CD4-positive, alpha-beta T cell (primary cell): Measurements from ENCODE around the gene ITGA2B. TPM values are rescaled to one million over a fixed set of nuclear protein-coding genes. Genes with fewer than 3 reads are reported as not detected.

Experiments
- ATAC-seq: fragments of 200-7000 bp; cut with Tn5 transposase; one replicate; pipeline ENCODE4 v1.10.0; 2022; ENCODE audit warnings: mild to moderate bottlenecking; ENCODE audit not compliant: poor library complexity
- CTCF ChIA-PET: fragments of 350-600 bp; sonication (Branson Sonifier 250); formaldehyde crosslinking; loops from one replicate; lab custom pipeline; 2021; ENCODE audit warnings: antibody characterized with exemption, inconsistent platforms; lab: Charles Lee
- POLR2A ChIA-PET: fragments of 350-600 bp; sonication (Branson Sonifier 250); formaldehyde crosslinking; loops from one replicate; lab custom pipeline; 2021; ENCODE audit warnings: antibody characterized with exemption, inconsistent platforms; lab: Charles Lee
- DNase-seq, 14 experiments: peaks; one replicate each; pipeline ENCODE4 v3.0.0-alpha.2; 2013 to 2020; ENCODE audit warnings: mixed read lengths in 2 of 14
- H3K27ac ChIP-seq, 2 donors: one replicate each; pipeline versions ENCODE4 v1.5.1 to v1.7.0; 2013; ENCODE audit warnings: low read length in 2 of 2, low read depth in 1 of 2, mild to moderate bottlenecking in 1 of 2
- H3K27me3 ChIP-seq, 2 experiments: 1 replicate in 1 of 2; 2 replicates in 1 of 2; pipeline versions ENCODE4 v1.6.1 to v1.7.0; 2013; ENCODE audit warnings: low read length in 2 of 2, control low read depth in 1 of 2, mild to moderate bottlenecking in 1 of 2, moderate library complexity in 1 of 2; ENCODE audit not compliant: insufficient read depth in 2 of 2, control insufficient read depth in 1 of 2
- H3K36me3 ChIP-seq: one replicate; pipeline ENCODE4 v1.6.1; 2013; ENCODE audit warnings: low read length, control low read depth; ENCODE audit not compliant: insufficient read depth
- H3K4me1 ChIP-seq: one replicate; pipeline ENCODE4 v1.6.1; 2013; ENCODE audit warnings: low read length, control low read depth; ENCODE audit not compliant: insufficient read depth
- H3K4me3 ChIP-seq: one replicate; pipeline ENCODE4 v1.5.1; 2013; ENCODE audit warnings: mild to moderate bottlenecking, low read length, moderate library complexity
- H3K9me3 ChIP-seq, 2 experiments: 1 replicate in 1 of 2; 2 replicates in 1 of 2; pipeline versions ENCODE4 v1.6.1 to v1.7.0; 2013; ENCODE audit warnings: low read length in 2 of 2, mild to moderate bottlenecking in 2 of 2, control low read depth in 1 of 2, moderate library complexity in 1 of 2; ENCODE audit not compliant: control insufficient read depth in 1 of 2, insufficient read depth in 1 of 2
- H3K27ac Mint-ChIP-seq: one replicate; pipeline ENCODE4 v1.8.0; 2020; ENCODE audit warnings: mixed read lengths
- H3K27me3 Mint-ChIP-seq: one replicate; pipeline ENCODE4 v1.8.0; 2021; ENCODE audit warnings: mixed read lengths
- H3K36me3 Mint-ChIP-seq: one replicate; pipeline ENCODE4 v1.8.0; 2021; ENCODE audit warnings: low read depth, mixed read lengths
- H3K4me1 Mint-ChIP-seq: one replicate; pipeline ENCODE4 v1.8.0; 2021; ENCODE audit warnings: low read depth, mixed read lengths
- H3K4me3 Mint-ChIP-seq: one replicate; pipeline ENCODE4 v1.8.0; 2020; ENCODE audit warnings: mild to moderate bottlenecking, mixed read lengths
- H3K9me3 Mint-ChIP-seq: one replicate; pipeline ENCODE4 v1.8.0; 2020; ENCODE audit warnings: mixed read lengths
- intact Hi-C, 2 experiments: fragments of 100-400 bp; cut with DNase I in 1 of 2; cut with micrococcal nuclease in 1 of 2; formaldehyde crosslinking; loops; one replicate each; pipeline versions ENCODE4 v1.15.1 to v1.9.0; 2023 to 2025; cut with DNase I, micrococcal nuclease
- total RNA-seq, 174 experiments: library from RNA in 2 of 174; stranded (reverse) in 2 of 174; gene quantifications; one replicate each; pipeline ENCODE4 v1.2.3 and lab custom pipeline; 2021 to 2026
- TF ChIP-seq, protein P1 (sequence below): fragments of 200-600 bp; IDR thresholded peaks from one replicate; pipeline ENCODE4 v1.8.0; 2022; ENCODE audit warnings: antibody characterized with exemption, mild to moderate bottlenecking

ITGA2B gene
- total RNA-seq, 2 experiments from 2014 or later: 0.85 to 0.87 TPM

DNA sequence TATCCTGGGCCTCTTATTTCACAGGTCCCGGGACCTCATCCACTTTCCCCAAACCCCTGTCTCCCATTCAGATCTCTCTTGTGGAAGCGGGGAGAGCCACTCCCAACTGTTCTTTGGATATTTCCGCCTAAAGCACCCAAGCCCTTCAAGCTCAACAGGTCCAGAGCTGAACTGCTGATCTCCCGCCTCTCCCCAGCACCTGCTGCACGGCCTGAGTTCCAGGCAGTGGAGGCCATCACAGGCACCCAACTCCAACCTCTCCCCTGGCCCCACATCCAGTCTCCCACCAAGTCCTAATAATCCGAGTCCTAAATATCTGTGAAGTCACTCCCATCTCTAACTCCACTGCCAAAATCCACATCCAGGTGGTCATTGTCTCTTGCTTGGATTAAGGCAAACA is 6.5 kb downstream of the ITGA2B start:
- POLR2A ChIA-PET: no interaction called here
- Mint-ChIP-seq H3K27ac (no peak overlapping the region), H3K36me3 (no peaks in the 10 kb centered on the region)

DNA sequence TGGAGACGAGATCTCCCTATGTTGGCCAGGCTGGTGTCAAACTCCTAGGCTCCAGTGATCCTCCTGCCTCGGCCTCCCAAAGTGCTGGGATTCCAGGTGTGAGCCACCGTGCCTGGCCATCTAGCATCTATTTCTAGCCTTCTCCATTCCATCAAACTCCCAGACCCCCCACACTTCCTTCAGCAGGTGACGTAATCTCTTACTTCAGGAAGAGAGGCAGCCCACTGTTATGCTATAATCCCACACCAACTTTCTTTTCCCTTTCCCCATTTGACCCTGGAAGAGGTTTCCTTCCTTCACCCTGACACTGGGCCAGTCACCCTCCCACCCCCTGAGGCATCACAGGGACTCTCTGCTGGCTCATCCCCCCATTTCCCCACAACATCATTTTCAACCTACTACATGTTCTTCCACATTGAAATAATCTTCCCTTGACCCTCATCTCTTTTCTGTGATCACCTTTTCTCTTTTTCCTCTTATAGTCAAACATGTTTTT is 7.6 kb downstream of the ITGA2B start:
- DNase-seq: no peak
- H3K36me3 ChIP-seq: no peaks in the 10 kb centered on the region
- H3K4me3 ChIP-seq: no peak overlapping the region
- no peaks in the 10 kb centered on the region for H3K9me3 Mint-ChIP-seq
- H3K4me1 Mint-ChIP-seq: peaks cover 12% of the 10 kb centered on the region
- peaks cover 21% of the 10 kb centered on the region for H3K4me1 ChIP-seq
- TF ChIP-seq, protein P1, sequence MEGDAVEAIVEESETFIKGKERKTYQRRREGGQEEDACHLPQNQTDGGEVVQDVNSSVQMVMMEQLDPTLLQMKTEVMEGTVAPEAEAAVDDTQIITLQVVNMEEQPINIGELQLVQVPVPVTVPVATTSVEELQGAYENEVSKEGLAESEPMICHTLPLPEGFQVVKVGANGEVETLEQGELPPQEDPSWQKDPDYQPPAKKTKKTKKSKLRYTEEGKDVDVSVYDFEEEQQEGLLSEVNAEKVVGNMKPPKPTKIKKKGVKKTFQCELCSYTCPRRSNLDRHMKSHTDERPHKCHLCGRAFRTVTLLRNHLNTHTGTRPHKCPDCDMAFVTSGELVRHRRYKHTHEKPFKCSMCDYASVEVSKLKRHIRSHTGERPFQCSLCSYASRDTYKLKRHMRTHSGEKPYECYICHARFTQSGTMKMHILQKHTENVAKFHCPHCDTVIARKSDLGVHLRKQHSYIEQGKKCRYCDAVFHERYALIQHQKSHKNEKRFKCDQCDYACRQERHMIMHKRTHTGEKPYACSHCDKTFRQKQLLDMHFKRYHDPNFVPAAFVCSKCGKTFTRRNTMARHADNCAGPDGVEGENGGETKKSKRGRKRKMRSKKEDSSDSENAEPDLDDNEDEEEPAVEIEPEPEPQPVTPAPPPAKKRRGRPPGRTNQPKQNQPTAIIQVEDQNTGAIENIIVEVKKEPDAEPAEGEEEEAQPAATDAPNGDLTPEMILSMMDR: no peak
- H3K27me3 Mint-ChIP-seq: peaks cover 35% of the 10 kb centered on the region
- intact Hi-C loops: no loop called here
- H3K27me3 ChIP-seq: peaks cover 9 to 15% of the 10 kb centered on the region in 2 experiments
- ChIA-PET CTCF (no interaction called here), POLR2A (no interaction called here)
- peaks cover 0 to 6% of the 10 kb centered on the region in 2 experiments for H3K9me3 ChIP-seq
- no peak overlapping the region for H3K27ac ChIP-seq
- ATAC-seq: no peak
- no peak overlapping the region for H3K4me3 Mint-ChIP-seq
- no peak overlapping the region for H3K27ac Mint-ChIP-seq
- H3K36me3 Mint-ChIP-seq: no peaks in the 10 kb centered on the region

More for the DNA sequence above, 6.5 kb downstream of the ITGA2B start:
- CTCF ChIA-PET: no interaction called here
- TF ChIP-seq, protein P1: no peak
- DNase-seq: no peak
- no peak overlapping the region for H3K4me3 ChIP-seq
- intact Hi-C loops: no loop called here
- Mint-ChIP-seq H3K27me3 (peaks cover 29% of the 10 kb centered on the region), H3K4me1 (peaks cover 12% of the 10 kb centered on the region), H3K4me3 (no peak overlapping the region), H3K9me3 (no peaks in the 10 kb centered on the region)
- H3K27me3 ChIP-seq: peaks cover 9 to 15% of the 10 kb centered on the region in 2 experiments
- H3K9me3 ChIP-seq: peaks cover 0 to 6% of the 10 kb centered on the region in 2 experiments
- H3K36me3 ChIP-seq: no peaks in the 10 kb centered on the region
- peaks cover 21% of the 10 kb centered on the region for H3K4me1 ChIP-seq
- no peak for ATAC-seq
- no peak overlapping the region for H3K27ac ChIP-seq

DNA sequence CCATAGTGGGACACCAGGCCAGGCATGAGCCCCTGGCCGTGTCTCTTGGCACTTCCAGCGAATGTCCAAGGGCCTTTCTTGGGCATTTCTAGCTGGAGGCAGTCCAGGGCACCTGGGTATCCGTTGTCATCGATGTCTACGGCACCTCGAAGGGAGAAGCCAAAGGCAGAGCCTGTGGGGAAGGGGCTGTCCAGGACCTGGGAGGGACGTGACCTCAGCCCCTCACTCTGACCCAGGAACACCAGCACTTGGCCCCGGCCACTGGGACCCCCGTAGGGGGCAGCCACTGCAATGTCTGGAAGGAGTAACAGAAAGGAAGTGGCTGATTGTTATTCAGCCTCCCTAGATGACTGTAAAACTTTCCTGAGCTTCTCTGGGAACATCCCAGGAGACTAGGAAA is 8.7 kb downstream of the ITGA2B start:
- CTCF ChIA-PET: interaction anchor here (0.5 kb wide), 1 partner anchor 16 kb away, joined by 3 read pairs; no protein-coding TSS in a partner anchor

More for the DNA sequence above, 8.7 kb downstream of the ITGA2B start:
- H3K27ac ChIP-seq: no peak overlapping the region
- Mint-ChIP-seq H3K4me1 (peaks cover 5% of the 10 kb centered on the region), H3K27me3 (peaks cover 36% of the 10 kb centered on the region), H3K27ac (no peak overlapping the region), H3K36me3 (no peaks in the 10 kb centered on the region), H3K4me3 (no peak overlapping the region), H3K9me3 (no peaks in the 10 kb centered on the region)
- no peaks in the 10 kb centered on the region for H3K36me3 ChIP-seq
- TF ChIP-seq, protein P1: no peak
- POLR2A ChIA-PET: no interaction called here
- H3K4me1 ChIP-seq: peaks cover 15% of the 10 kb centered on the region
- no peak overlapping the region for H3K4me3 ChIP-seq
- DNase-seq: no peak
- no peak for ATAC-seq
- intact Hi-C loops: no loop called here
- peaks cover 0 to 3% of the 10 kb centered on the region in 2 experiments for H3K9me3 ChIP-seq
- peaks cover 3 to 16% of the 10 kb centered on the region in 2 experiments for H3K27me3 ChIP-seq
